Neural cell (in vitro differentiated cells): ENCODE measurements around the gene ATP5PF. TPM values are rescaled to one million over a fixed set of nuclear protein-coding genes. Genes with fewer than 3 reads are reported as not detected.
"Not testable (repeated sequence)": the region's sequence is repeated elsewhere in the genome, so short reads cannot be mapped to it uniquely, and the experiment has no call there.

ENCODE experiments used
- H2AFZ ChIP-seq: fragments of 200-600, 300-800 bp; sonication (generic), shearing (Covaris generic); 2 replicates; pipeline ENCODE4 v1.6.0; 2014; ENCODE audit warnings: low read depth, mild to moderate bottlenecking, antibody characterized with exemption, low read length, moderate library complexity
- H3F3A ChIP-seq: fragments of 200-600 bp; shearing (Covaris generic); 2 replicates; pipeline ENCODE4 v1.6.1; 2016; ENCODE audit warnings: mild to moderate bottlenecking, moderate library complexity, mixed read lengths, antibody characterized with exemption, low read length; ENCODE audit not compliant: insufficient read depth, poor library complexity, severe bottlenecking
- H3K27ac ChIP-seq: fragments of 200-600, 300-800 bp; sonication (generic), shearing (Covaris generic); 2 replicates; pipeline ENCODE4 v1.5.1; 2014; ENCODE audit warnings: mild to moderate bottlenecking, low read length, moderate library complexity
- H3K27me3 ChIP-seq: fragments of 300-800, 200-600 bp; sonication (generic), shearing (Covaris generic); 2 replicates; pipeline ENCODE4 v1.6.0; 2014; ENCODE audit warnings: mild to moderate bottlenecking, low read depth, low read length, moderate library complexity; ENCODE audit not compliant: insufficient read depth
- H3K36me3 ChIP-seq: fragments of 300-800, 200-600 bp; sonication (generic), shearing (Covaris generic); 2 replicates; pipeline ENCODE4 v1.5.1; 2014; ENCODE audit warnings: mild to moderate bottlenecking, antibody characterized with exemption, low read length, moderate library complexity; ENCODE audit not compliant: insufficient read depth
- H3K4me2 ChIP-seq: fragments of 300-800, 200-600 bp; sonication (generic), shearing (Covaris generic); 2 replicates; pipeline ENCODE4 v1.6.0; 2014; ENCODE audit warnings: mild to moderate bottlenecking, low read length
- H3K4me3 ChIP-seq: fragments of 300-800, 200-600 bp; sonication (generic), shearing (Covaris generic); 2 replicates; pipeline ENCODE4 v1.5.1; 2014; ENCODE audit warnings: mild to moderate bottlenecking, low read length, moderate library complexity
- H3K79me2 ChIP-seq: fragments of 200-600 bp; shearing (Covaris generic); replicated peaks from 2 replicates; pipeline ENCODE4 v1.6.0; 2014; ENCODE audit warnings: mild to moderate bottlenecking, low read length, moderate library complexity; ENCODE audit not compliant: insufficient read depth
- H3K9ac ChIP-seq: fragments of 300-800, 200-600 bp; sonication (generic), shearing (Covaris generic); 2 replicates; pipeline ENCODE4 v1.6.1; 2016; ENCODE audit warnings: mild to moderate bottlenecking, low read length, mixed read lengths
- H3K9me2 ChIP-seq: fragments of 200-600 bp; shearing (Covaris generic); 2 replicates; pipeline ENCODE4 v1.6.1; 2016; ENCODE audit warnings: mild to moderate bottlenecking, low read length, mixed read lengths; ENCODE audit not compliant: insufficient read depth
- H3K9me3 ChIP-seq: fragments of 200-600, 300-800 bp; sonication (generic), shearing (Covaris generic); 2 replicates; pipeline ENCODE4 v1.6.1; 2016; ENCODE audit warnings: mild to moderate bottlenecking, mixed run types, low read length, moderate library complexity, mixed read lengths
- H4K20me1 ChIP-seq: fragments of 200-600 bp; shearing (Covaris generic); 2 replicates; pipeline ENCODE4 v1.6.1; 2016; ENCODE audit warnings: mild to moderate bottlenecking, mixed run types; ENCODE audit not compliant: insufficient read depth
- EP300 ChIP-seq: fragments of 450-650 bp; conservative IDR thresholded peaks from 2 replicates; pipeline ENCODE4 v1.6.1; 2014; ENCODE audit warnings: antibody characterized with exemption, mild to moderate bottlenecking, moderate library complexity; ENCODE audit not compliant: poor library complexity, severe bottlenecking
- EZH2 ChIP-seq: fragments of 200-600, 300-800 bp; shearing (Covaris generic), sonication (generic); IDR thresholded peaks from 2 replicates; pipeline ENCODE4 v1.6.1; 2014; ENCODE audit warnings: antibody characterized with exemption, low read length, borderline replicate concordance, mild to moderate bottlenecking; ENCODE audit not compliant: insufficient read depth, poor library complexity, severe bottlenecking
- MXI1 ChIP-seq: fragments of 450-650 bp; conservative IDR thresholded peaks from 2 replicates; pipeline ENCODE4 v1.6.1; 2014; ENCODE audit warnings: antibody characterized with exemption, mild to moderate bottlenecking; ENCODE audit not compliant: poor library complexity, severe bottlenecking
- POLR2AphosphoS5 ChIP-seq: IDR thresholded peaks from 2 replicates; pipeline ENCODE4 v1.6.1; 2012
- RAD21 ChIP-seq: fragments of 450-650 bp; conservative IDR thresholded peaks from 2 replicates; pipeline ENCODE4 v1.6.1; 2014; ENCODE audit warnings: antibody characterized with exemption, mild to moderate bottlenecking, moderate library complexity
- SMC3 ChIP-seq: fragments of 450-650 bp; conservative IDR thresholded peaks from 2 replicates; pipeline ENCODE4 v1.6.1; 2014; ENCODE audit warnings: antibody characterized with exemption, mild to moderate bottlenecking, moderate library complexity; ENCODE audit not compliant: poor library complexity
- TAF1 ChIP-seq: IDR thresholded peaks from 2 replicates; pipeline ENCODE4 v1.6.1; 2012; ENCODE audit warnings: low read depth
- polyA minus RNA-seq: library from RNA; depleted of rRNA, polyadenylated mRNA; stranded (reverse); fragments of >200 nt; gene quantifications from 2 replicates; pipeline ENCODE4 v1.2.3, GENCODE V29; 2014
- polyA plus RNA-seq: library from polyadenylated mRNA; depleted of rRNA; stranded (reverse); fragments of >200 nt; gene quantifications from 2 replicates; pipeline ENCODE4 v1.2.3, GENCODE V29; 2014
- TF ChIP-seq, protein P1 (sequence below): IDR thresholded peaks from 2 replicates; pipeline ENCODE4 v1.6.1; 2012; ENCODE audit warnings: borderline replicate concordance
- TF ChIP-seq, protein P2 (sequence below): fragments of 450-650 bp; IDR thresholded peaks from 2 replicates; pipeline ENCODE4 v1.5.1; 2014; ENCODE audit warnings: antibody characterized with exemption, mild to moderate bottlenecking, moderate library complexity; ENCODE audit not compliant: poor library complexity, severe bottlenecking

The ATP5PF gene, protein sequence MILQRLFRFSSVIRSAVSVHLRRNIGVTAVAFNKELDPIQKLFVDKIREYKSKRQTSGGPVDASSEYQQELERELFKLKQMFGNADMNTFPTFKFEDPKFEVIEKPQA
- polyA plus RNA-seq (258 and 274 TPM in 2 replicates), polyA minus RNA-seq (48.0 and 76.2 TPM in 2 replicates)

DNA sequence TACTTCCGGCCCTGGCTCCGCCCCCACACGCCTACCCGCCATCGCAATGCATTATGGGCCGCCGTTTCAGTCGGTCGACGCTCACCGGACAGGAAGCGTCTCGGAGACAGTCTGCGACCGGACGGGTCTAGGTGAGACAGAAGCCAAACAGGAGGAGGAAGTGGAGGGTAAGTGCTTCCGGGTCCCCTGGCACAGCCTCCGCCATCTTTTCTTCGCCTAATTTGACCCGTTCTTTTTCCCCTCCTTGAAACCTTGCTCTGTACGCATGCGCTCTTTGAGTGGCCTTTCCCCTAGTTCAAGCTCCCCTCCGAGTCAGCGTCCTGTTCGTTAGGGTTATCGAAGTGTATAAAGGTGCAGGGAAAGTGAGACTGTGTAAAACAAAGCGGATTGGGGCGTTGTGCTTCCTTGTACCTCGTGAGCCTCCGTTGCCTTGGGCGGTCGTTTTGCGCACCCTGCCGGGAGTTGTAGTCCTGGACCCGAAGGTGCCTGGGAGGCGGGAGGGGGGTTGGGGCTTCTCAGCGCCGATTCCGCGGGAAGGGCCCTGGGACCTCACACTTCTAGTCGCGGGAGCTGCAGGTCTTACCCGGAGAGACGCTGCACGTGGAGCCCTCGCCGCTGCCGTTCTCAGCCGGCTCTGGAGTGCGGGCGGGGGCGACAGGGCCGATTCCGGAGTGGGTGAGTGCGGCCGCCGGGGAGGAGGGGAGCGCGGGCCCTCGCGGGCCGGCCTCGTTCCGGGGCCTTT is at the start of gene ATP5PF, which contains the start of gene GABPA:
TSS of gene ATP5PF (minus strand) at position 1 of the 742 bp plus-strand sequence. CDS start 5,110 bp downstream, outside the sequence.
TSS of gene GABPA (plus strand) at position 69 of the 742 bp plus-strand sequence. CDS start 6,627 bp downstream, outside the sequence.
- peak within 1 kb of the TSS; percentile 88 for H3K4me3 ChIP-seq
- peak; percentile 43 for TF ChIP-seq POLR2AphosphoS5
- peak; percentile 28 for TF ChIP-seq SMC3
- no peak for TF ChIP-seq RAD21
- TF ChIP-seq, protein P1, sequence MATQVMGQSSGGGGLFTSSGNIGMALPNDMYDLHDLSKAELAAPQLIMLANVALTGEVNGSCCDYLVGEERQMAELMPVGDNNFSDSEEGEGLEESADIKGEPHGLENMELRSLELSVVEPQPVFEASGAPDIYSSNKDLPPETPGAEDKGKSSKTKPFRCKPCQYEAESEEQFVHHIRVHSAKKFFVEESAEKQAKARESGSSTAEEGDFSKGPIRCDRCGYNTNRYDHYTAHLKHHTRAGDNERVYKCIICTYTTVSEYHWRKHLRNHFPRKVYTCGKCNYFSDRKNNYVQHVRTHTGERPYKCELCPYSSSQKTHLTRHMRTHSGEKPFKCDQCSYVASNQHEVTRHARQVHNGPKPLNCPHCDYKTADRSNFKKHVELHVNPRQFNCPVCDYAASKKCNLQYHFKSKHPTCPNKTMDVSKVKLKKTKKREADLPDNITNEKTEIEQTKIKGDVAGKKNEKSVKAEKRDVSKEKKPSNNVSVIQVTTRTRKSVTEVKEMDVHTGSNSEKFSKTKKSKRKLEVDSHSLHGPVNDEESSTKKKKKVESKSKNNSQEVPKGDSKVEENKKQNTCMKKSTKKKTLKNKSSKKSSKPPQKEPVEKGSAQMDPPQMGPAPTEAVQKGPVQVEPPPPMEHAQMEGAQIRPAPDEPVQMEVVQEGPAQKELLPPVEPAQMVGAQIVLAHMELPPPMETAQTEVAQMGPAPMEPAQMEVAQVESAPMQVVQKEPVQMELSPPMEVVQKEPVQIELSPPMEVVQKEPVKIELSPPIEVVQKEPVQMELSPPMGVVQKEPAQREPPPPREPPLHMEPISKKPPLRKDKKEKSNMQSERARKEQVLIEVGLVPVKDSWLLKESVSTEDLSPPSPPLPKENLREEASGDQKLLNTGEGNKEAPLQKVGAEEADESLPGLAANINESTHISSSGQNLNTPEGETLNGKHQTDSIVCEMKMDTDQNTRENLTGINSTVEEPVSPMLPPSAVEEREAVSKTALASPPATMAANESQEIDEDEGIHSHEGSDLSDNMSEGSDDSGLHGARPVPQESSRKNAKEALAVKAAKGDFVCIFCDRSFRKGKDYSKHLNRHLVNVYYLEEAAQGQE = peak; percentile 35
- TF ChIP-seq EP300 = peak; percentile 66
- TF ChIP-seq, protein P2, sequence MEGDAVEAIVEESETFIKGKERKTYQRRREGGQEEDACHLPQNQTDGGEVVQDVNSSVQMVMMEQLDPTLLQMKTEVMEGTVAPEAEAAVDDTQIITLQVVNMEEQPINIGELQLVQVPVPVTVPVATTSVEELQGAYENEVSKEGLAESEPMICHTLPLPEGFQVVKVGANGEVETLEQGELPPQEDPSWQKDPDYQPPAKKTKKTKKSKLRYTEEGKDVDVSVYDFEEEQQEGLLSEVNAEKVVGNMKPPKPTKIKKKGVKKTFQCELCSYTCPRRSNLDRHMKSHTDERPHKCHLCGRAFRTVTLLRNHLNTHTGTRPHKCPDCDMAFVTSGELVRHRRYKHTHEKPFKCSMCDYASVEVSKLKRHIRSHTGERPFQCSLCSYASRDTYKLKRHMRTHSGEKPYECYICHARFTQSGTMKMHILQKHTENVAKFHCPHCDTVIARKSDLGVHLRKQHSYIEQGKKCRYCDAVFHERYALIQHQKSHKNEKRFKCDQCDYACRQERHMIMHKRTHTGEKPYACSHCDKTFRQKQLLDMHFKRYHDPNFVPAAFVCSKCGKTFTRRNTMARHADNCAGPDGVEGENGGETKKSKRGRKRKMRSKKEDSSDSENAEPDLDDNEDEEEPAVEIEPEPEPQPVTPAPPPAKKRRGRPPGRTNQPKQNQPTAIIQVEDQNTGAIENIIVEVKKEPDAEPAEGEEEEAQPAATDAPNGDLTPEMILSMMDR = no peak
- no peak for TF ChIP-seq TAF1
- TF ChIP-seq EZH2 = no peak
- TF ChIP-seq MXI1 = peak; percentile 88
- peak within 1 kb of the TSS; percentile 99 for H3K27ac ChIP-seq
- H3K9me3 ChIP-seq = no peaks in the 10 kb centered on the region
- H2AFZ ChIP-seq = peak within 1 kb of the TSS; percentile 83
- H3F3A ChIP-seq = no peaks in the 10 kb centered on the region
- no peaks in the 10 kb centered on the region for H3K9me2 ChIP-seq
- no peaks in the 10 kb centered on the region for H3K36me3 ChIP-seq
- H3K4me2 ChIP-seq = peak within 1 kb of the TSS; percentile 99
- peak within 1 kb of the TSS; percentile 90 for H3K9ac ChIP-seq
- no peaks in the 10 kb centered on the region for H3K27me3 ChIP-seq
- H4K20me1 ChIP-seq = no peaks in the 10 kb centered on the region
- H3K79me2 ChIP-seq = peaks cover 80% of the 10 kb centered on the region

DNA sequence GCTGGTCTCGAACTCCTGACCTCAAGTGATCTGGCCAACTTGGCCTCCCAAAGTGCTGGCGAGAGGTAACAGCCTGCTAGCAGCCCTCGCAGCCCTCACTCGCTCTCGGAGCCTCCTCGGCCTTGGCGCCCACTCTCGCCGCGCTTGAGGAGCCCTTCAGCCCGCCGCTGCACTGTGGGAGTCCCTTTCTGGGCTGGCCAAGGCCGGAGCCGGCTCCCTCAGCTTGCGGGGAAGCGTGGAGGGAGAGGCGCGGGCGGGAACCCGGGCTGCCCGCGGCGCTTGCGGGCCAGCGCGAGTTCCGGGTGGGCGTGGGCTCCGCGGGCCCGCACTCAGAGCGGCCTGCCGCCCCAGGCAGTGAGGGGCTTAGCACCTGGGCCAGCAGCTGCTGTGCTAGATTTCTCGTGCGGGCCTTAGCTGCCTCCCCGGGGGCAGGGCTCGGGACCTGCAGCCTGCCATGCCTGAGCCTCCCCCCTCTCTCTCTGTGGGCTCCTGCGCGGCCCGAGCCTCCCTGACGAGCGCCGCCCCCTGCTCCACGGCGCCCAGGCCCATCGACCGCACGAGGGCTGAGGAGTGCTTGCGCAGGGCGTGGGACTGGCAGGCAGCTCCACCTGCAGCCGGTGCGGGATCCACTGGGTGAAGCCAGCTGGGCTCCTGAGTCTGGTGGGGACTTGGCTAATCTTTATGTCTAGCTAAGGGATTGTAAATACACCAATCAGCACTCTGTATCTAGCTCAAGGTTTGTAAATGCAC is 43.6 kb upstream of the ATP5PF start:
- H4K20me1 ChIP-seq, H3K36me3 ChIP-seq, H3K9me3 ChIP-seq, H3F3A ChIP-seq, H3K27ac ChIP-seq, H3K9me2 ChIP-seq, H3K27me3 ChIP-seq, H3K9ac ChIP-seq, H2AFZ ChIP-seq, H3K4me2 ChIP-seq, H3K4me3 ChIP-seq, H3K79me2 ChIP-seq: not testable (repeated sequence)
